ENCODE data around the gene TMOD1.

Gene TMOD1

GRCh38 chr9:97500263-97500662 lies 1.2 kb upstream of the TMOD1 start:
- Histone ChIP-seq H3K9me3 (ENCODE audit: control insufficient read depth, insufficient read depth, low read length) (no peaks in the 10 kb centered on the region), H3K27me3 (ENCODE audit: control insufficient read depth, low read length) (peaks cover 57% of the 10 kb centered on the region), H3K36me3 (ENCODE audit: control insufficient read depth, low read length) (no peaks in the 10 kb centered on the region), H3K9me2 (replicated peaks; ENCODE audit: control insufficient read depth, low read length) (no peaks in the 10 kb centered on the region), H3K4me1 (ENCODE audit: control insufficient read depth, low read length) (peaks cover 24% of the 10 kb centered on the region), H4K20me1 (ENCODE audit: control insufficient read depth, insufficient read depth, low read depth, low read length) (no peaks in the 10 kb centered on the region), H3F3A (ENCODE audit: control insufficient read depth, insufficient read depth) (0 out of 2 replicates have a peak, but pooled peaks cover 6% of the 10 kb centered on the region), H3K4me2 (ENCODE audit: low read length) (no peak overlapping the region), H3K4me3 (ENCODE audit: low read length) (no peak overlapping the region), H3K79me2 (ENCODE audit: control insufficient read depth, low read length) (no peaks in the 10 kb centered on the region), H3K27ac (ENCODE audit: low read depth, low read length) (no peak overlapping the region)
- no peak for TF ChIP-seq EZH2phosphoT487 (IDR thresholded peaks at IDR 0.05; ENCODE audit: borderline replicate concordance, low read length)
- TF ChIP-seq, protein P1, sequence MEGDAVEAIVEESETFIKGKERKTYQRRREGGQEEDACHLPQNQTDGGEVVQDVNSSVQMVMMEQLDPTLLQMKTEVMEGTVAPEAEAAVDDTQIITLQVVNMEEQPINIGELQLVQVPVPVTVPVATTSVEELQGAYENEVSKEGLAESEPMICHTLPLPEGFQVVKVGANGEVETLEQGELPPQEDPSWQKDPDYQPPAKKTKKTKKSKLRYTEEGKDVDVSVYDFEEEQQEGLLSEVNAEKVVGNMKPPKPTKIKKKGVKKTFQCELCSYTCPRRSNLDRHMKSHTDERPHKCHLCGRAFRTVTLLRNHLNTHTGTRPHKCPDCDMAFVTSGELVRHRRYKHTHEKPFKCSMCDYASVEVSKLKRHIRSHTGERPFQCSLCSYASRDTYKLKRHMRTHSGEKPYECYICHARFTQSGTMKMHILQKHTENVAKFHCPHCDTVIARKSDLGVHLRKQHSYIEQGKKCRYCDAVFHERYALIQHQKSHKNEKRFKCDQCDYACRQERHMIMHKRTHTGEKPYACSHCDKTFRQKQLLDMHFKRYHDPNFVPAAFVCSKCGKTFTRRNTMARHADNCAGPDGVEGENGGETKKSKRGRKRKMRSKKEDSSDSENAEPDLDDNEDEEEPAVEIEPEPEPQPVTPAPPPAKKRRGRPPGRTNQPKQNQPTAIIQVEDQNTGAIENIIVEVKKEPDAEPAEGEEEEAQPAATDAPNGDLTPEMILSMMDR (IDR thresholded peaks at IDR 0.05; ENCODE audit: low read depth, low read length, poor library complexity, severe bottlenecking) = no peak

DNA sequence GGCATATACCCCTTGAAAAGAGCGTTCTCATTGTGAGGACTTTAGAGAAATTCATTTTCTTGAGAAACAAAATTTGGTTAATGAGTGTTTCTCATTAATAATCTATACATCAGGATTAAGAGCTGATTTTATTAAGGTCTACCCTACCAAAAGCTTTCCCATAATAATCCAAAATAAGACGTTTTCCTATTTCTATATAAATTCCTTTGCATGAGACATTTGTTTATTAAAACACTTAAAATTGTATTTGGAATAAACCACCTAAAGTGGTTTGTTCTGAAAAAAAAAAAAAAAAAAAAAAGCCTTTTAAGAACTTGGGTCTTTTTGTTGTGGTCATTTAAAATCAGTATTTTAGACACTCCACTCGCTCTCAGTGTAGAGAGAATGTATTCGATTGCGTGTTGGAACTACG lies 695 bp upstream of the TMOD1 start:
- Histone ChIP-seq H3F3A (ENCODE audit: control insufficient read depth, insufficient read depth) (0 out of 2 replicates have a peak, but pooled peaks cover 6% of the 10 kb centered on the region), H3K27ac (ENCODE audit: low read depth, low read length) (no peak overlapping the region), H3K4me3 (ENCODE audit: low read length) (peak overlapping the region; percentile 54), H3K9me2 (replicated peaks; ENCODE audit: control insufficient read depth, low read length) (no peaks in the 10 kb centered on the region), H3K4me2 (ENCODE audit: low read length) (peak overlapping the region; percentile 55), H3K79me2 (ENCODE audit: control insufficient read depth, low read length) (no peaks in the 10 kb centered on the region), H4K20me1 (ENCODE audit: control insufficient read depth, insufficient read depth, low read depth, low read length) (no peaks in the 10 kb centered on the region), H3K27me3 (ENCODE audit: control insufficient read depth, low read length) (peaks cover 61% of the 10 kb centered on the region), H3K4me1 (ENCODE audit: control insufficient read depth, low read length) (peaks cover 24% of the 10 kb centered on the region), H3K36me3 (ENCODE audit: control insufficient read depth, low read length) (no peaks in the 10 kb centered on the region), H3K9me3 (ENCODE audit: control insufficient read depth, insufficient read depth, low read length) (no peaks in the 10 kb centered on the region)
- TF ChIP-seq, protein P1 (IDR thresholded peaks at IDR 0.05; ENCODE audit: low read depth, low read length, poor library complexity, severe bottlenecking) = no peak
- no peak for TF ChIP-seq EZH2phosphoT487 (IDR thresholded peaks at IDR 0.05; ENCODE audit: borderline replicate concordance, low read length)

- Histone ChIP-seq H3K4me1 (ENCODE audit: control insufficient read depth, low read length) (peaks cover 24% of the 10 kb centered on the region), H3K9me3 (ENCODE audit: control insufficient read depth, insufficient read depth, low read length) (no peaks in the 10 kb centered on the region), H3K4me3 (ENCODE audit: low read length) (peak overlapping the region; percentile 66), H3K4me2 (ENCODE audit: low read length) (peak overlapping the region; percentile 69), H3F3A (ENCODE audit: control insufficient read depth, insufficient read depth) (0 out of 2 replicates have a peak, but pooled peaks cover 6% of the 10 kb centered on the region), H3K27me3 (ENCODE audit: control insufficient read depth, low read length) (peaks cover 71% of the 10 kb centered on the region), H4K20me1 (ENCODE audit: control insufficient read depth, insufficient read depth, low read depth, low read length) (no peaks in the 10 kb centered on the region), H3K79me2 (ENCODE audit: control insufficient read depth, low read length) (no peaks in the 10 kb centered on the region), H3K9me2 (replicated peaks; ENCODE audit: control insufficient read depth, low read length) (no peaks in the 10 kb centered on the region), H3K36me3 (ENCODE audit: control insufficient read depth, low read length) (no peaks in the 10 kb centered on the region), H3K27ac (ENCODE audit: low read depth, low read length) (no peak overlapping the region)
- no peak for TF ChIP-seq EZH2phosphoT487 (IDR thresholded peaks at IDR 0.05; ENCODE audit: borderline replicate concordance, low read length)
Observed at GRCh38 chr9:97501972-97502221, 431 bp downstream of the TMOD1 start.

DNA sequence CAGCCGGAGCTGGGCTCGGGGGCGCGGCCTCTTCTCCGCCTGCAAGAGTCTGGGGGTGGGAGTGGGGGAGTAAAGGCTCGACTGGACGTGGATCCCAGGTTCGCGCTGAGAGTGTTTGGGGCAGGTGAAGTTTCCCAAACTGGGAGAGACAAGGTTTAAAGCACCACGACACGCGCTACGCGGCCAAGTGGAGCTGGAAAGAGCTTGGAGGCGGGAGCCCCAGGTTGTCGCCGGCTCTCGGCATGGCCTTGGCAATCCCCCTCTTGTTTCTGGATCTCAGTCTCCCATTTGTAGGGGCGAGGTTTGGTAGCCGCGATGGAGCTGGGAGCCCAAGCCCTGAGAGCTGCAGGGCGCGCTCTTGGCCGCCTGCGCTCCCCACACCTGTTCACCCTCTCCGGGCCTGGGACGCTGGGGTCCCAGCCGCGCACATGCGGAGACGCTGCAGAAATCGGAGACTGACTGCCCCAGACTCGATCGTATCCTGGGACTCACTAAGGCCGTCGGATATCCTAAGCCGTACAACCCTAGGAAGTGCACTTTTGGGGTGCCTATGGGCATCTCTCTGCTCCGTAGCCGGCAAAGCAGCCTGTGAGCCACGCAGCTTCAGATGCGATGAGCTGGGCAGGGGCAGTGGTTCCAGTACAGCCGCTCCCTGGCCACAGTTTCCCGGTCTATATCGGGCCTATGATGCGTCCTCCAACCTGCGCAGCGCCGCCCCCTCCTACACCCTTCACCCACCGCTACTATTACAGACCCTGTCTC lies 937 bp downstream of the TMOD1 start:
- peak overlapping the region; percentile 69 for H3K4me2 ChIP-seq (ENCODE audit: low read length)

More for the DNA sequence above, 937 bp downstream of the TMOD1 start:
- Histone ChIP-seq H3K36me3 (ENCODE audit: control insufficient read depth, low read length) (no peaks in the 10 kb centered on the region), H3K4me1 (ENCODE audit: control insufficient read depth, low read length) (peaks cover 24% of the 10 kb centered on the region), H3K9me2 (replicated peaks; ENCODE audit: control insufficient read depth, low read length) (no peaks in the 10 kb centered on the region), H3K9me3 (ENCODE audit: control insufficient read depth, insufficient read depth, low read length) (no peaks in the 10 kb centered on the region), H3F3A (ENCODE audit: control insufficient read depth, insufficient read depth) (0 out of 2 replicates have a peak, but pooled peaks cover 6% of the 10 kb centered on the region), H3K27ac (ENCODE audit: low read depth, low read length) (no peak overlapping the region), H3K4me3 (ENCODE audit: low read length) (peak overlapping the region; percentile 66), H4K20me1 (ENCODE audit: control insufficient read depth, insufficient read depth, low read depth, low read length) (no peaks in the 10 kb centered on the region), H3K27me3 (ENCODE audit: control insufficient read depth, low read length) (peaks cover 73% of the 10 kb centered on the region), H3K79me2 (ENCODE audit: control insufficient read depth, low read length) (no peaks in the 10 kb centered on the region)
- TF ChIP-seq EZH2phosphoT487 (IDR thresholded peaks at IDR 0.05; ENCODE audit: borderline replicate concordance, low read length) = peak; percentile 39
- TF ChIP-seq, protein P1 (IDR thresholded peaks at IDR 0.05; ENCODE audit: low read depth, low read length, poor library complexity, severe bottlenecking) = no peak

Measured in DOHH2 (cell line).